HEK293 (cell line): Measurements from ENCODE around the gene IRAK1BP1.

Experiments
- CTCF ChIA-PET: fragments of 350-600 bp; formaldehyde crosslinking; extraction: SDS; loops from one replicate; lab custom pipeline; 2021; ENCODE audit warnings: antibody characterized with exemption; lab: Yijun Ruan, JAX
- POLR2A ChIA-PET: fragments of 300-600 bp; formaldehyde crosslinking; extraction: SDS; loops from one replicate; lab custom pipeline; 2020; ENCODE audit warnings: antibody characterized with exemption, inconsistent platforms; lab: Yijun Ruan, JAX
- H3K27ac ChIP-seq: fragments of 200-500 bp; sonication (Bioruptor generic); 2 replicates; pipeline ENCODE4 v1.5.1; 2014; ENCODE audit warnings: low read depth, low read length, control low read depth, inconsistent platforms; ENCODE audit errors: extremely low read depth
- H3K36me3 ChIP-seq, 2 experiments: fragments of 200-500 bp in 1 of 2; sonication (Bioruptor generic) in 1 of 2; 1 replicate in 1 of 2; 2 replicates in 1 of 2; pipeline ENCODE4 v1.5.1; 2014 to 2017; ENCODE audit warnings: inconsistent platforms in 2 of 2, low read length in 2 of 2; ENCODE audit not compliant: control insufficient read depth in 2 of 2, insufficient read depth in 1 of 2
- H3K4me1 ChIP-seq: fragments of 200-500 bp; sonication (Bioruptor generic); 2 replicates; pipeline ENCODE4 v1.5.1; 2014; ENCODE audit warnings: mild to moderate bottlenecking, low read length, inconsistent platforms; ENCODE audit not compliant: control insufficient read depth, insufficient read depth
- H3K4me3 ChIP-seq: 2 replicates; pipeline ENCODE4 v1.5.1; 2011; ENCODE audit warnings: low read depth, mild to moderate bottlenecking, control low read depth, low read length, moderate library complexity
- H3K9me3 ChIP-seq: fragments of 200-500 bp; sonication (Bioruptor generic); 2 replicates; pipeline ENCODE4 v1.5.1; 2014; ENCODE audit warnings: low read depth, low read length, inconsistent platforms; ENCODE audit not compliant: control insufficient read depth, insufficient read depth
- GLIS1 ChIP-seq: fragments of 450-650 bp; formaldehyde crosslinking; IDR thresholded peaks from 2 replicates; pipeline ENCODE4 v1.5.1; 2016; ENCODE audit warnings: missing biosample characterization, missing genetic modification characterization
- KLF8 ChIP-seq: fragments of 450-650 bp; formaldehyde crosslinking; IDR thresholded peaks from 2 replicates; pipeline ENCODE4 v1.5.1; 2016; ENCODE audit warnings: missing biosample characterization, missing genetic modification characterization
- SP3 ChIP-seq: fragments of 450-650 bp; formaldehyde crosslinking; IDR thresholded peaks from 2 replicates; pipeline ENCODE4 v1.5.1; 2016; ENCODE audit warnings: missing biosample characterization, missing genetic modification characterization
- ZBTB48 ChIP-seq: fragments of 450-650 bp; formaldehyde crosslinking; IDR thresholded peaks from 2 replicates; pipeline ENCODE4 v1.5.1; 2016; ENCODE audit warnings: missing biosample characterization, missing genetic modification characterization
- ZNF10 ChIP-seq: fragments of 450-650 bp; formaldehyde crosslinking; IDR thresholded peaks from 2 replicates; pipeline ENCODE4 v1.5.1; 2017; ENCODE audit warnings: missing biosample characterization, missing genetic modification characterization
- ZNF138 ChIP-seq: fragments of 450-650 bp; formaldehyde crosslinking; IDR thresholded peaks from 2 replicates; pipeline ENCODE4 v1.5.1; 2016; ENCODE audit warnings: missing biosample characterization, missing genetic modification characterization, borderline replicate concordance
- ZNF174 ChIP-seq: fragments of 450-650 bp; formaldehyde crosslinking; IDR thresholded peaks from 2 replicates; pipeline ENCODE4 v1.5.0; 2017; ENCODE audit warnings: missing biosample characterization, mild to moderate bottlenecking, missing genetic modification characterization
- ZNF274 ChIP-seq, 2 experiments: fragments of 200-500 bp in 1 of 2; fragments of 450-650 bp in 1 of 2; sonication (Bioruptor generic) in 1 of 2; formaldehyde crosslinking in 1 of 2; IDR thresholded peaks; 2 replicates each; pipeline versions ENCODE4 v1.5.1 to v1.6.1; 2014 to 2016; ENCODE audit warnings: borderline replicate concordance in 1 of 2, inconsistent platforms in 1 of 2, low read length in 1 of 2, missing biosample characterization in 1 of 2, missing genetic modification characterization in 1 of 2
- ZNF292 ChIP-seq: fragments of 450-650 bp; formaldehyde crosslinking; IDR thresholded peaks from 2 replicates; pipeline ENCODE4 v1.5.1; 2016; ENCODE audit warnings: low read depth, missing biosample characterization, missing genetic modification characterization, borderline replicate concordance
- ZNF354C ChIP-seq: fragments of 450-650 bp; formaldehyde crosslinking; IDR thresholded peaks from 2 replicates; pipeline ENCODE4 v1.5.1; 2016; ENCODE audit warnings: missing biosample characterization, missing genetic modification characterization, low read depth, borderline replicate concordance
- ZNF560 ChIP-seq: fragments of 450-650 bp; formaldehyde crosslinking; IDR thresholded peaks from 2 replicates; pipeline ENCODE4 v1.5.1; 2017; ENCODE audit warnings: missing biosample characterization, missing genetic modification characterization, borderline replicate concordance
- ZNF837 ChIP-seq: fragments of 450-650 bp; formaldehyde crosslinking; IDR thresholded peaks from 2 replicates; pipeline ENCODE4 v1.5.1; 2016; ENCODE audit warnings: missing biosample characterization, missing genetic modification characterization
- TF ChIP-seq, protein P1 (sequence below): fragments of 450-650 bp; formaldehyde crosslinking; IDR thresholded peaks from 2 replicates; pipeline ENCODE4 v1.5.1; 2016; ENCODE audit warnings: missing biosample characterization, missing genetic modification characterization
- TF ChIP-seq, protein P2 (sequence below): fragments of 450-650 bp; formaldehyde crosslinking; IDR thresholded peaks from 2 replicates; pipeline ENCODE4 v1.5.1; 2016; ENCODE audit warnings: missing biosample characterization, missing genetic modification characterization
- TF ChIP-seq, protein P3 (sequence below): fragments of 450-650 bp; formaldehyde crosslinking; IDR thresholded peaks from 2 replicates; pipeline ENCODE4 v1.5.1; 2016; ENCODE audit warnings: missing biosample characterization, missing genetic modification characterization
- TF ChIP-seq, protein P4 (sequence below): fragments of 450-650 bp; formaldehyde crosslinking; IDR thresholded peaks from 2 replicates; pipeline ENCODE4 v1.5.1; 2016; ENCODE audit warnings: missing biosample characterization, missing genetic modification characterization
- TF ChIP-seq, protein P5 (sequence below): sonication (generic); formaldehyde crosslinking; IDR thresholded peaks from 2 replicates; pipeline ENCODE4 v1.8.1; 2022; ENCODE audit warnings: mild to moderate bottlenecking, moderate library complexity, missing genetic modification reagents

IRAK1BP1 gene

DNA sequence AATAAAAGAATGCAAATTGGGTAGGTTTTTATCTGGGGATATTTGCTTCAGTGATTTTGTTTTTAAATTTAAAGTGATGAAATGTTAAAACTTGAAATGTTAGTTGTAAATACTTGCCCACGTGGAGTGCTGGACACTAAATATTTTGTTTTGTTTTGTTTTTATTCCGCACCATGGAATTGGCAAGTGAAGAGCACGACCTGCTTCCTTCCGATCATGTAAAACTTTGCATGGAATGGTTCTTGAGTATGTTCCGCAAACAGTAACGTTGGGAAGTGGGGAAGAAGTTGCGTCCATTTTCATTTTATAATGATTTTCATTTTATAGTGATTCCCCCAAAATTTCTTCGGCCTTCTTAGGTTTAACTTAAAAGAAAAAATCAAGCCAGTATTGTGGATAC lies 765 bp downstream of the IRAK1BP1 start:
- ChIA-PET POLR2A (no interaction called here), CTCF (no interaction called here)
- Histone ChIP-seq H3K27ac (peak overlapping the region; percentile 76; the same call in 1 of the 2 replicates), H3K4me3 (peak overlapping the region; percentile 74), H3K9me3 (no peaks in the 10 kb centered on the region), H3K36me3 (peaks cover 0 to 15% of the 10 kb centered on the region in 2 experiments; a peak in 1 of 3 replicates), H3K4me1 (no peaks in the 10 kb centered on the region)
- TF ChIP-seq ZNF174 (tag by site-specific recombination): no peak
- no peak for TF ChIP-seq ZBTB48 (tag by site-specific recombination)
- TF ChIP-seq, protein P1, sequence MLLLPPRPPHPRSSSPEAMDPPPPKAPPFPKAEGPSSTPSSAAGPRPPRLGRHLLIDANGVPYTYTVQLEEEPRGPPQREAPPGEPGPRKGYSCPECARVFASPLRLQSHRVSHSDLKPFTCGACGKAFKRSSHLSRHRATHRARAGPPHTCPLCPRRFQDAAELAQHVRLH: no peak
- TF ChIP-seq ZNF138 (tag by site-specific recombination): no peak
- TF ChIP-seq, protein P2, sequence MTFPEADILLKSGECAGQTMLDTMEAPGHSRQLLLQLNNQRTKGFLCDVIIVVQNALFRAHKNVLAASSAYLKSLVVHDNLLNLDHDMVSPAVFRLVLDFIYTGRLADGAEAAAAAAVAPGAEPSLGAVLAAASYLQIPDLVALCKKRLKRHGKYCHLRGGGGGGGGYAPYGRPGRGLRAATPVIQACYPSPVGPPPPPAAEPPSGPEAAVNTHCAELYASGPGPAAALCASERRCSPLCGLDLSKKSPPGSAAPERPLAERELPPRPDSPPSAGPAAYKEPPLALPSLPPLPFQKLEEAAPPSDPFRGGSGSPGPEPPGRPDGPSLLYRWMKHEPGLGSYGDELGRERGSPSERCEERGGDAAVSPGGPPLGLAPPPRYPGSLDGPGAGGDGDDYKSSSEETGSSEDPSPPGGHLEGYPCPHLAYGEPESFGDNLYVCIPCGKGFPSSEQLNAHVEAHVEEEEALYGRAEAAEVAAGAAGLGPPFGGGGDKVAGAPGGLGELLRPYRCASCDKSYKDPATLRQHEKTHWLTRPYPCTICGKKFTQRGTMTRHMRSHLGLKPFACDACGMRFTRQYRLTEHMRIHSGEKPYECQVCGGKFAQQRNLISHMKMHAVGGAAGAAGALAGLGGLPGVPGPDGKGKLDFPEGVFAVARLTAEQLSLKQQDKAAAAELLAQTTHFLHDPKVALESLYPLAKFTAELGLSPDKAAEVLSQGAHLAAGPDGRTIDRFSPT (tag by site-specific recombination): no peak
- TF ChIP-seq, protein P3, sequence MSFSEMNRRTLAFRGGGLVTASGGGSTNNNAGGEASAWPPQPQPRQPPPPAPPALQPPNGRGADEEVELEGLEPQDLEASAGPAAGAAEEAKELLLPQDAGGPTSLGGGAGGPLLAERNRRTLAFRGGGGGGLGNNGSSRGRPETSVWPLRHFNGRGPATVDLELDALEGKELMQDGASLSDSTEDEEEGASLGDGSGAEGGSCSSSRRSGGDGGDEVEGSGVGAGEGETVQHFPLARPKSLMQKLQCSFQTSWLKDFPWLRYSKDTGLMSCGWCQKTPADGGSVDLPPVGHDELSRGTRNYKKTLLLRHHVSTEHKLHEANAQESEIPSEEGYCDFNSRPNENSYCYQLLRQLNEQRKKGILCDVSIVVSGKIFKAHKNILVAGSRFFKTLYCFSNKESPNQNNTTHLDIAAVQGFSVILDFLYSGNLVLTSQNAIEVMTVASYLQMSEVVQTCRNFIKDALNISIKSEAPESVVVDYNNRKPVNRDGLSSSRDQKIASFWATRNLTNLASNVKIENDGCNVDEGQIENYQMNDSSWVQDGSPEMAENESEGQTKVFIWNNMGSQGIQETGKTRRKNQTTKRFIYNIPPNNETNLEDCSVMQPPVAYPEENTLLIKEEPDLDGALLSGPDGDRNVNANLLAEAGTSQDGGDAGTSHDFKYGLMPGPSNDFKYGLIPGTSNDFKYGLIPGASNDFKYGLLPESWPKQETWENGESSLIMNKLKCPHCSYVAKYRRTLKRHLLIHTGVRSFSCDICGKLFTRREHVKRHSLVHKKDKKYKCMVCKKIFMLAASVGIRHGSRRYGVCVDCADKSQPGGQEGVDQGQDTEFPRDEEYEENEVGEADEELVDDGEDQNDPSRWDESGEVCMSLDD (tag by site-specific recombination): no peak
- TF ChIP-seq, protein P4, sequence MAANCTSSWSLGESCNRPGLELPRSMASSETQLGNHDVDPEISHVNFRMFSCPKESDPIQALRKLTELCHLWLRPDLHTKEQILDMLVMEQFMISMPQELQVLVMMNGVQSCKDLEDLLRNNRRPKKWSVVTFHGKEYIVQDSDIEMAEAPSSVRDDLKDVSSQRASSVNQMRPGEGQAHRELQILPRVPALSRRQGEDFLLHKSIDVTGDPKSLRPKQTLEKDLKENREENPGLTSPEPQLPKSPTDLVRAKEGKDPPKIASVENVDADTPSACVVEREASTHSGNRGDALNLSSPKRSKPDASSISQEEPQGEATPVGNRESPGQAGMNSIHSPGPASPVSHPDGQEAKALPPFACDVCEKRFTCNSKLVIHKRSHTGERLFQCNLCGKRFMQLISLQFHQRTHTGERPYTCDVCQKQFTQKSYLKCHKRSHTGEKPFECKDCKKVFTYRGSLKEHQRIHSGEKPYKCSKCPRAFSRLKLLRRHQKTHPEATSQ (tag by site-specific recombination): no peak
- TF ChIP-seq, all 188 proteins: peak for 0

DNA sequence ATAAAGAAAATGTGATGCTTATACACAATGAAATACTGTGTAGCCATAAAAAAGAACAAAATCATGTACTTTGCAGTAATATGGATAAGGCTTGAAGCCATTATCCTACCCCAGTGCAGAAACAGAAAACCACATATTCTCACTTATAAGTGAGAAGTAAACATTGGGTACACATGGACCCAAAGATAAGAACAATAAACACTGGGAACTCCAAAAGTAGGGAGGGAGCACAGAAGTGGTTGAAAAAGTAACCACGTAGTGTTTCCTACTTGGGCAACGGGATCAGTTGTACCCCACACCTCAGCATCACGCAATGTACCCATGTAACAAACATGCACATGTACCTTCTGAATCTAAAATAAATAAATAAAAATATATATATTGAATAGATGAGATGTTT lies 8.2 kb downstream of the IRAK1BP1 start:
- H3K36me3 ChIP-seq: peaks cover 4 to 50% of the 10 kb centered on the region in 2 experiments; a peak in 2 of 3 replicates
- ChIA-PET POLR2A (no interaction called here), CTCF (no interaction called here)
- no peak overlapping the region for H3K27ac ChIP-seq
- no peaks in the 10 kb centered on the region for H3K9me3 ChIP-seq
- no peaks in the 10 kb centered on the region for H3K4me1 ChIP-seq
- H3K4me3 ChIP-seq: no peak overlapping the region
- TF ChIP-seq, protein P5, sequence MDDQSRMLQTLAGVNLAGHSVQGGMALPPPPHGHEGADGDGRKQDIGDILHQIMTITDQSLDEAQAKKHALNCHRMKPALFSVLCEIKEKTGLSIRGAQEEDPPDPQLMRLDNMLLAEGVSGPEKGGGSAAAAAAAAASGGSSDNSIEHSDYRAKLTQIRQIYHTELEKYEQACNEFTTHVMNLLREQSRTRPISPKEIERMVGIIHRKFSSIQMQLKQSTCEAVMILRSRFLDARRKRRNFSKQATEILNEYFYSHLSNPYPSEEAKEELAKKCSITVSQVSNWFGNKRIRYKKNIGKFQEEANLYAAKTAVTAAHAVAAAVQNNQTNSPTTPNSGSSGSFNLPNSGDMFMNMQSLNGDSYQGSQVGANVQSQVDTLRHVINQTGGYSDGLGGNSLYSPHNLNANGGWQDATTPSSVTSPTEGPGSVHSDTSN: no peak
- TF ChIP-seq ZNF560 (no peak), ZNF292 (tag by site-specific recombination) (no peak), SP3 (no peak), ZNF274 (IDR thresholded peaks at IDR 0.05; ENCODE audit: low read length) (no peak), ZNF274 (tag by site-specific recombination; IDR thresholded peaks at IDR 0.05; ENCODE audit: borderline replicate concordance) (no peak)

DNA sequence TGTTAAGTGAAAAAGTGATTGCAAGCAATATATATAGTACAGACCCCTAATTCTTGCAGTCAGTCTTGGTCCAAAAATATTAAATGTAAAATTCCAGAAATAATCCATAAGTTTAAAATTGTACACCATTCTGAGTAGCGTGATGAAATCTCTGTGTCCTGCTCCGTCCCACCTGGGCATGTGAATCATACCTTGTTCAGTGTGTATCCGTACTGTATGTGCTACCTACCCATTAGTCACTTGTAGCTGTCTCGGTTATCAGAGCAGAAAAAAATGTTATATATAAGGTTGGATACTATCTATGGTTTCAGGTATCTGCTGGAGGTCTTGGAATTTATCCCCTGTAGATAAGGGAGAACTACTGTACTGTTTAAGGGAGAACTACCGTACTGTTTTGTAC lies 16.3 kb downstream of the IRAK1BP1 start:
- H3K9me3 ChIP-seq: no peaks in the 10 kb centered on the region; the same call in 1 of the 2 replicates
- H3K36me3 ChIP-seq: peaks cover 0 to 18% of the 10 kb centered on the region in 2 experiments; a peak in 2 of 3 replicates
- CTCF ChIA-PET: interaction anchor here (0.7 kb wide), 1 partner anchor 693 kb away, joined by 3 read pairs; no protein-coding TSS in a partner anchor
- no peaks in the 10 kb centered on the region for H3K4me1 ChIP-seq
- POLR2A ChIA-PET: no interaction called here
- H3K27ac ChIP-seq: no peak overlapping the region
- no peak overlapping the region for H3K4me3 ChIP-seq
- TF ChIP-seq ZNF354C (tag by site-specific recombination) (no peak), GLIS1 (no peak), ZNF837 (tag by site-specific recombination) (no peak), KLF8 (tag by site-specific recombination) (no peak), ZNF10 (no peak)
- TF ChIP-seq, protein P2 (tag by site-specific recombination): no peak
